ENCODE data around the gene SDF4. TPM values are rescaled to one million over a fixed set of nuclear protein-coding genes. Genes with fewer than 3 reads are reported as not detected.

Gene SDF4
- total RNA-seq, 1 experiment from 2014 or later = 139 TPM

GRCh38 chr1:1245178-1245816, 13.5 kb upstream of the SDF4 start:
- H3K27ac ChIP-seq = no peak overlapping the region
- ChIA-PET CTCF (no interaction called here), POLR2A (ENCODE audit: unreplicated experiment) (no interaction called here)
- TF ChIP-seq EZH2 (IDR thresholded peaks at IDR 0.05; ENCODE audit: low read depth) (no peak), CTCF (conservative IDR thresholded peaks at IDR 0.05) (no peak)
- H3F3A ChIP-seq (ENCODE audit: insufficient read depth, low read depth) = no peaks in the 10 kb centered on the region
- H3K36me3 ChIP-seq (ENCODE audit: low read depth) = no peaks in the 10 kb centered on the region
- H3K4me1 ChIP-seq (replicated peaks; ENCODE audit: insufficient read depth) = no peaks in the 10 kb centered on the region
- BruUV-seq (replicated peaks) = no TSS peak
- no peaks in the 10 kb centered on the region for H3K9me2 ChIP-seq (ENCODE audit: insufficient read depth)
- H4K20me1 ChIP-seq (ENCODE audit: insufficient read depth) = no peaks in the 10 kb centered on the region
- no peak overlapping the region for H3K4me2 ChIP-seq
- DNase-seq = no peak
- no peaks in the 10 kb centered on the region for H3K9me3 ChIP-seq (ENCODE audit: insufficient read depth, low read depth)
- H3K79me2 ChIP-seq (ENCODE audit: low read depth) = no peaks in the 10 kb centered on the region
- intact Hi-C loops (cut with micrococcal nuclease; ENCODE audit: unreplicated experiment) = no loop called here
- H2AFZ ChIP-seq = no peak overlapping the region
- no peaks in the 10 kb centered on the region for H3K27me3 ChIP-seq (ENCODE audit: insufficient read depth, low read depth)
- no peak overlapping the region for H3K4me3 ChIP-seq

GRCh38 chr1:1244192-1244811, 12.5 kb upstream of the SDF4 start:
- no peaks in the 10 kb centered on the region for H3K9me2 ChIP-seq (ENCODE audit: insufficient read depth)
- TF ChIP-seq CTCF (conservative IDR thresholded peaks at IDR 0.05) = no peak
- TF ChIP-seq EZH2 (IDR thresholded peaks at IDR 0.05; ENCODE audit: low read depth) = no peak
- POLR2A ChIA-PET (ENCODE audit: unreplicated experiment) = no interaction called here
- CTCF ChIA-PET = no interaction called here
- no peaks in the 10 kb centered on the region for H3K27me3 ChIP-seq (ENCODE audit: insufficient read depth, low read depth)
- intact Hi-C loops (cut with micrococcal nuclease; ENCODE audit: unreplicated experiment) = no loop called here
- H3K27ac ChIP-seq = no peak overlapping the region
- no peaks in the 10 kb centered on the region for H3F3A ChIP-seq (ENCODE audit: insufficient read depth, low read depth)
- no peaks in the 10 kb centered on the region for H4K20me1 ChIP-seq (ENCODE audit: insufficient read depth)
- no peaks in the 10 kb centered on the region for H3K9me3 ChIP-seq (ENCODE audit: insufficient read depth, low read depth)
- H3K4me3 ChIP-seq = no peak overlapping the region
- H3K4me2 ChIP-seq = no peak overlapping the region
- no TSS peak for BruUV-seq (replicated peaks)
- no peaks in the 10 kb centered on the region for H3K79me2 ChIP-seq (ENCODE audit: low read depth)
- H3K36me3 ChIP-seq (ENCODE audit: low read depth) = no peaks in the 10 kb centered on the region
- H2AFZ ChIP-seq = no peak overlapping the region
- peaks cover 5% of the 10 kb centered on the region for H3K4me1 ChIP-seq (replicated peaks; ENCODE audit: insufficient read depth)
- DNase-seq = peak in 1 of 2 experiments; percentile 26

- intact Hi-C loops (cut with micrococcal nuclease; ENCODE audit: unreplicated experiment) = no loop called here
- TF ChIP-seq CTCF (conservative IDR thresholded peaks at IDR 0.05) (no peak), EZH2 (IDR thresholded peaks at IDR 0.05; ENCODE audit: low read depth) (no peak)
- peaks cover under 1% of the 10 kb centered on the region; the same call in 1 of the 2 replicates for H3F3A ChIP-seq (ENCODE audit: insufficient read depth, low read depth)
- no TSS peak for BruUV-seq (replicated peaks)
- no peak overlapping the region for H3K27ac ChIP-seq
- POLR2A ChIA-PET (ENCODE audit: unreplicated experiment) = no interaction called here
- no peak overlapping the region for H3K4me3 ChIP-seq
- no peaks in the 10 kb centered on the region for H4K20me1 ChIP-seq (ENCODE audit: insufficient read depth)
- H3K4me2 ChIP-seq = no peak overlapping the region
- H3K9me2 ChIP-seq (ENCODE audit: insufficient read depth) = no peaks in the 10 kb centered on the region
- no peak overlapping the region for H2AFZ ChIP-seq
- H3K9me3 ChIP-seq (ENCODE audit: insufficient read depth, low read depth) = no peaks in the 10 kb centered on the region
- DNase-seq = no peak
- H3K4me1 ChIP-seq (replicated peaks; ENCODE audit: insufficient read depth) = peaks cover 10% of the 10 kb centered on the region
- no peaks in the 10 kb centered on the region for H3K79me2 ChIP-seq (ENCODE audit: low read depth)
- H3K27me3 ChIP-seq (ENCODE audit: insufficient read depth, low read depth) = no peaks in the 10 kb centered on the region
- CTCF ChIA-PET = no interaction called here
- H3K36me3 ChIP-seq (ENCODE audit: low read depth) = no peaks in the 10 kb centered on the region
Measured at GRCh38 chr1:1243807-1244191, 12.0 kb upstream of the SDF4 start.
